ENCODE results near the gene ABLIM3. TPM values are rescaled to one million over a fixed set of nuclear protein-coding genes. Genes with fewer than 3 reads are reported as not detected.

Gene ABLIM3
- total RNA-seq, 1 experiment from 2014 or later, result not detected

DNA sequence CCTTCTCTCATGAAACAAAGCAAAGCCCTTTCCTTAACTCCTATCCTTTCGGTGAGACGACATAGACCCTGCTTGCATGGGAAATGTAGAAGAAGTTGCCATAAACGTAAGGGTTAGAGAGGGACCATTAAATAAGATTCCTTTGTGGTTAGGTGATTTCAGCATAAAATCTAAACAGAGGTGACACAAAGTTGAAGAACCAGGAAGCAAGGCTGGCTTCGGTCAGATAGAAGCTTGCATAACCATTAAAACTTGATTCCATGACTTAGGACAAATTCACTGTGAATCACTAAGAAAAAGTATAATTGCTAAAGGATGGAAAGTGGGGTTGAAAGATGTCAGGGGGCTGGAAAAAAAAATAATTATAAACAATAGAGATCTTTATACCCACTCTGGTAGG lies 30.9 kb upstream of the ABLIM3 start:
- no peak overlapping the region for H3K4me3 ChIP-seq (ENCODE audit: low read depth, low read length)
- no peak overlapping the region for H3K4me3 Mint-ChIP-seq (ENCODE audit: unreplicated experiment)
- ChIA-PET POLR2A (no interaction called here), CTCF (no interaction called here)
- no peaks in the 10 kb centered on the region for H3K4me1 ChIP-seq
- H3K36me3 ChIP-seq (ENCODE audit: control insufficient read depth, insufficient read depth, low read length), result no peaks in the 10 kb centered on the region
- H3K9me3 ChIP-seq, result no peaks in the 10 kb centered on the region
- BruUV-seq (replicated peaks), result no TSS peak
- no peaks in the 10 kb centered on the region for H3K36me3 Mint-ChIP-seq (ENCODE audit: insufficient read depth, unreplicated experiment)
- no peaks in the 10 kb centered on the region for H3K9me3 Mint-ChIP-seq (ENCODE audit: unreplicated experiment)
- no peaks in the 10 kb centered on the region for H3K4me1 Mint-ChIP-seq (ENCODE audit: low read depth, unreplicated experiment)
- TF ChIP-seq CTCF (IDR thresholded peaks at IDR 0.05; ENCODE audit: insufficient read depth in 1 of 2, low read depth in 1 of 2, low read length in 1 of 2, severe bottlenecking in 1 of 2, unreplicated experiment in 1 of 2), result no peak
- H3K27ac Mint-ChIP-seq (ENCODE audit: unreplicated experiment), result no peak overlapping the region
- no peak for DNase-seq
- peaks cover 14% of the 10 kb centered on the region for H3K27me3 Mint-ChIP-seq (ENCODE audit: insufficient read depth, unreplicated experiment)
- intact Hi-C loops (cut with micrococcal nuclease; ENCODE audit: unreplicated experiment), result no loop called here
- no peaks in the 10 kb centered on the region for H3K27me3 ChIP-seq (replicated peaks; ENCODE audit: control insufficient read depth, insufficient read depth, low read length)

DNA sequence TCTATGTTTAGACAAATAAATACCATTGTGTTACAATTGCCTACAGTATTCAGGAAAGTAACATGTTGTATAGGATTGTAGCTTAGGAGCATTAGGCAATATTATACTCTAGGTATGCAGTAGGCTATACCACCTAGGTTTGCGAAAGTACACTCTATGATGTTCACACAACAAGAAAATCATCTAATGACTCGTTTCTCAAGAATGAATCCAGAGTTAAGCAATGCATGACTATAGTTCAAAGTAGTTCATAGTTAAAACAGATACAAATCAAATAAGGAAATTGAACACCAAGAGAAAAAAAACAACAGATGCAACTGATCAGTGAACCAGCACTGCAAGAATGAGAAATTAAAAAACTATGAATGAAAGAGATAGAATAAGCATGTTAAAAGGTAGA lies 27.6 kb upstream of the ABLIM3 start:
- H3K36me3 ChIP-seq (ENCODE audit: control insufficient read depth, insufficient read depth, low read length), result no peaks in the 10 kb centered on the region
- H3K4me1 ChIP-seq, result no peaks in the 10 kb centered on the region
- Mint-ChIP-seq H3K27ac (ENCODE audit: unreplicated experiment) (no peak overlapping the region), H3K9me3 (ENCODE audit: unreplicated experiment) (no peaks in the 10 kb centered on the region), H3K36me3 (ENCODE audit: insufficient read depth, unreplicated experiment) (no peaks in the 10 kb centered on the region), H3K4me1 (ENCODE audit: low read depth, unreplicated experiment) (no peaks in the 10 kb centered on the region), H3K27me3 (ENCODE audit: insufficient read depth, unreplicated experiment) (peaks cover 22% of the 10 kb centered on the region), H3K4me3 (ENCODE audit: unreplicated experiment) (no peak overlapping the region)
- H3K27me3 ChIP-seq (replicated peaks; ENCODE audit: control insufficient read depth, insufficient read depth, low read length), result no peaks in the 10 kb centered on the region
- no TSS peak for BruUV-seq (replicated peaks)
- TF ChIP-seq CTCF (IDR thresholded peaks at IDR 0.05; ENCODE audit: insufficient read depth in 1 of 2, low read depth in 1 of 2, low read length in 1 of 2, severe bottlenecking in 1 of 2, unreplicated experiment in 1 of 2), result no peak
- no peaks in the 10 kb centered on the region for H3K9me3 ChIP-seq
- no peak overlapping the region for H3K4me3 ChIP-seq (ENCODE audit: low read depth, low read length)
- ChIA-PET POLR2A (no interaction called here), CTCF (interaction anchor here (1.8 kb wide), 1 partner anchor 200 kb away, joined by 14 read pairs; no protein-coding TSS in a partner anchor)
- DNase-seq, result no peak
- intact Hi-C loops (cut with micrococcal nuclease; ENCODE audit: unreplicated experiment), result loop anchor here (1.0 to 2.0 kb wide), 8 partner anchors 50 to 380 kb away; partner anchors contain the start of gene SH3TC2

GRCh38 chr5:149114403-149115312 lies 26.6 kb upstream of the ABLIM3 start:
- no peaks in the 10 kb centered on the region for H3K4me1 Mint-ChIP-seq (ENCODE audit: low read depth, unreplicated experiment)
- Histone ChIP-seq H3K36me3 (ENCODE audit: control insufficient read depth, insufficient read depth, low read length) (no peaks in the 10 kb centered on the region), H3K9me3 (no peaks in the 10 kb centered on the region), H3K4me1 (no peaks in the 10 kb centered on the region), H3K27me3 (replicated peaks; ENCODE audit: control insufficient read depth, insufficient read depth, low read length) (no peaks in the 10 kb centered on the region), H3K4me3 (ENCODE audit: low read depth, low read length) (no peak overlapping the region)
- no peaks in the 10 kb centered on the region for H3K9me3 Mint-ChIP-seq (ENCODE audit: unreplicated experiment)
- TF ChIP-seq CTCF (IDR thresholded peaks at IDR 0.05; ENCODE audit: insufficient read depth in 1 of 2, low read depth in 1 of 2, low read length in 1 of 2, severe bottlenecking in 1 of 2, unreplicated experiment in 1 of 2), result peak; percentile 76 to 90
- peaks cover 26% of the 10 kb centered on the region for H3K27me3 Mint-ChIP-seq (ENCODE audit: insufficient read depth, unreplicated experiment)
- ChIA-PET POLR2A (no interaction called here), CTCF (interaction anchor here (0.6 to 2.1 kb wide), 27 partner anchors 9 to 384 kb away, joined by 3 to 36 read pairs (median 6); partner anchors contain the start of genes ADRB2 and SH3TC2)
- intact Hi-C loops (cut with micrococcal nuclease; ENCODE audit: unreplicated experiment), result loop anchor here (1.0 to 2.0 kb wide), 8 partner anchors 51 to 381 kb away; partner anchors contain the start of gene SH3TC2
- no TSS peak for BruUV-seq (replicated peaks)
- no peaks in the 10 kb centered on the region for H3K36me3 Mint-ChIP-seq (ENCODE audit: insufficient read depth, unreplicated experiment)
- peak; percentile 70 to 79 for DNase-seq
- H3K27ac Mint-ChIP-seq (ENCODE audit: unreplicated experiment), result no peak overlapping the region
- H3K4me3 Mint-ChIP-seq (ENCODE audit: unreplicated experiment), result no peak overlapping the region

All from Caco-2 (cell line).